Measurements from ENCODE around the gene DSP.

Gene DSP

GRCh38 chr6:7561153-7561964 lies 19.9 kb downstream of the DSP start:
- DNase-seq = no peak

- DNase-seq = no peak
Observed at GRCh38 chr6:7562769-7563168, 21.3 kb downstream of the DSP start.

- no peak for DNase-seq
Observed at GRCh38 chr6:7566107-7566506, 24.6 kb downstream of the DSP start.

DNA sequence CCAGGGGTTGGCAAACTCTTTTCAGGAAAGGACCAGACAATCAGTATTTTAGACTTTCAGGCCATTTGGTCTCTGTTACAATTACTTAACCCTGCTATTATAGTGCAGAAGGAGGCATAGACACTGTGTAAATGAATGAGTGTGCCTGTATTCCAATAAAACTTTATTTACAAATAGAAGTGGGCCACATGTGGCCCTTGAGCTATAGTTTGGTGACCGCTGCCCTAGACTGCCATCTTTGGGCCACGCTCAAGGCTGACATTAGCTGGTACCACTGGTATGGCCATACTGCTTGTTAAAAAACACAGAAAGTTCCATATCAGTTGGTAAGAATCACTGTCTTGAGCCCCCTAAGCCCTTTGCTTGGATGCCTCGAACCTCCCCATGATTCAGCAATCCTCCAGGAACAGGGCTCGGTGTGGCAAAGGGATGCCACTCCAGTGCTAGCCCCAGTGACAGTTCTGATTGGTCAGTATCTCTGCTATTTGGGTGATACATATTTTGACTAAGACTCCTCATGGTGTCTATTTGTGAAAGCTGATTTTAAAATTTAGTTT lies 25.2 kb downstream of the DSP start:
- DNase-seq = no peak

- DNase-seq = no peak
Observed at GRCh38 chr6:7568021-7568420, 26.6 kb downstream of the DSP start.

GRCh38 chr6:7569082-7569481 lies 27.6 kb downstream of the DSP start:
- no peak for DNase-seq

DNA sequence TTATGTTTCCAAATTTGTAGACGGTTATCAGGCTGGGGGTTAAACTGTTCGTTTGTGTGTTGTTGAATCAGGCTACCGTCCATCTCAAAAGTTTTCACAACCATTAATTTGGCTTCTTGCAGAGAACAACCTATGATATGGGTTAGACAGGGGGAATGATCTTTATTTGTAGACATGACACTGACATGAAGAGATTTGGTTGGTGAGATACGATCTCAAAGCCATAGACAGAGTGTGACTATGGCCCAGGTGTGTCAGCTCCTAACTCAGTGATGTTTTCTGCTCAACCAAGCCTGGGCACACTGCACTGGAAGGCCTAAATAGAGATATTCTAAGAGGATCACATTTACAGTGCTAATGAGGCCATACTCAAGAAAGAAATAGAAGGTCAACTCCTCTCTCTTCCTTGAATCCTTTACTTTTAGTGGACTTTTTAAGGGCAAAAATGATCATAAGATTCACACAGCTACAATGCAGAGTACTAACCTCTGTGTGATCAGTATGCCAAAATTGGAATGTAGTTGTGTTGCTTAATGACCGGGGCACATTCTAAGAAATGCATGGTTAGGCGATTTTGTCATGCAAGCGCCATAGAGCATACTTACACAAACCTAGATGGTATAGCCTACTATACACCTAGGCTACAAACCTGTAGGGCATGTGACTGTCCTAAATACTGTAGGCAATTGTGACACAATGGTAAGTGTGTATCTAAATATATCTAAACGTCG lies 30.9 kb downstream of the DSP start:
- DNase-seq = no peak

- no peak for DNase-seq
Observed at GRCh38 chr6:7574500-7574899, 33.0 kb downstream of the DSP start.

DNA sequence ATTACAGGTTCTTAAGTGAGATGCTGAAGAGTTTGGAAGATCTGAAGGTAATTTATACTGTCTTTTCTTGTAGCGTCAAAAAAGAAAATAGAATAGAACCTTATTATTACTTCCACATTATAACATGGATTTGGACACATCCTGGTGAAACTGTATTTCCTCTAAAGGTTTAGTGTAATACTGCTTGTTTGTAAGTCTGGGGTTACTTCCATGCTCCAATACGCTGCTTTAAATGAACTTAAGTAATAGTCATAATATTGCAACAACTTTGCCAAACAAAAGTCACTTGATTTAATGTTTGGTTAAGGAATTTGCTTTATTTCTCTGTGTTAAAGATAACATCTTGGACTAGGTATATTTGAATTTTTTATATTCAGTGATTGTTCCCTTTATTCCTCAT lies 37.0 kb downstream of the DSP start:
- no peak for DNase-seq

GRCh38 chr6:7578931-7579330 lies 37.5 kb downstream of the DSP start:
- no peak for DNase-seq

DNA sequence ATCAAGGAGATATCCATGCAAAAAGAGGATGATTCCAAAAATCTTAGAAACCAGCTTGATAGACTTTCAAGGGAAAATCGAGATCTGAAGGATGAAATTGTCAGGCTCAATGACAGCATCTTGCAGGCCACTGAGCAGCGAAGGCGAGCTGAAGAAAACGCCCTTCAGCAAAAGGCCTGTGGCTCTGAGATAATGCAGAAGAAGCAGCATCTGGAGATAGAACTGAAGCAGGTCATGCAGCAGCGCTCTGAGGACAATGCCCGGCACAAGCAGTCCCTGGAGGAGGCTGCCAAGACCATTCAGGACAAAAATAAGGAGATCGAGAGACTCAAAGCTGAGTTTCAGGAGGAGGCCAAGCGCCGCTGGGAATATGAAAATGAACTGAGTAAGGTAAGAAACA lies 38.4 kb downstream of the DSP start:
- DNase-seq = peak; percentile 64

DNA sequence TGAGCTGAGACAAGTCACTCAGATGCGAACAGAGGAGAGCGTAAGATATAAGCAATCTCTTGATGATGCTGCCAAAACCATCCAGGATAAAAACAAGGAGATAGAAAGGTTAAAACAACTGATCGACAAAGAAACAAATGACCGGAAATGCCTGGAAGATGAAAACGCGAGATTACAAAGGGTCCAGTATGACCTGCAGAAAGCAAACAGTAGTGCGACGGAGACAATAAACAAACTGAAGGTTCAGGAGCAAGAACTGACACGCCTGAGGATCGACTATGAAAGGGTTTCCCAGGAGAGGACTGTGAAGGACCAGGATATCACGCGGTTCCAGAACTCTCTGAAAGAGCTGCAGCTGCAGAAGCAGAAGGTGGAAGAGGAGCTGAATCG lies 39.1 kb downstream of the DSP start:
- no peak for DNase-seq

DNA sequence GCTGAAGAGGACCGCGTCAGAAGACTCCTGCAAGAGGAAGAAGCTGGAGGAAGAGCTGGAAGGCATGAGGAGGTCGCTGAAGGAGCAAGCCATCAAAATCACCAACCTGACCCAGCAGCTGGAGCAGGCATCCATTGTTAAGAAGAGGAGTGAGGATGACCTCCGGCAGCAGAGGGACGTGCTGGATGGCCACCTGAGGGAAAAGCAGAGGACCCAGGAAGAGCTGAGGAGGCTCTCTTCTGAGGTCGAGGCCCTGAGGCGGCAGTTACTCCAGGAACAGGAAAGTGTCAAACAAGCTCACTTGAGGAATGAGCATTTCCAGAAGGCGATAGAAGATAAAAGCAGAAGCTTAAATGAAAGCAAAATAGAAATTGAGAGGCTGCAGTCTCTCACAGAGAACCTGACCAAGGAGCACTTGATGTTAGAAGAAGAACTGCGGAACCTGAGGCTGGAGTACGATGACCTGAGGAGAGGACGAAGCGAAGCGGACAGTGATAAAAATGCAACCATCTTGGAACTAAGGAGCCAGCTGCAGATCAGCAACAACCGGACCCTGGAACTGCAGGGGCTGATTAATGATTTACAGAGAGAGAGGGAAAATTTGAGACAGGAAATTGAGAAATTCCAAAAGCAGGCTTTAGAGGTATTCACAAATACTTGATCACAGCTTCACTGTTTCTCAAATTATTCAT lies 39.6 kb downstream of the DSP start:
- no peak for DNase-seq

DNA sequence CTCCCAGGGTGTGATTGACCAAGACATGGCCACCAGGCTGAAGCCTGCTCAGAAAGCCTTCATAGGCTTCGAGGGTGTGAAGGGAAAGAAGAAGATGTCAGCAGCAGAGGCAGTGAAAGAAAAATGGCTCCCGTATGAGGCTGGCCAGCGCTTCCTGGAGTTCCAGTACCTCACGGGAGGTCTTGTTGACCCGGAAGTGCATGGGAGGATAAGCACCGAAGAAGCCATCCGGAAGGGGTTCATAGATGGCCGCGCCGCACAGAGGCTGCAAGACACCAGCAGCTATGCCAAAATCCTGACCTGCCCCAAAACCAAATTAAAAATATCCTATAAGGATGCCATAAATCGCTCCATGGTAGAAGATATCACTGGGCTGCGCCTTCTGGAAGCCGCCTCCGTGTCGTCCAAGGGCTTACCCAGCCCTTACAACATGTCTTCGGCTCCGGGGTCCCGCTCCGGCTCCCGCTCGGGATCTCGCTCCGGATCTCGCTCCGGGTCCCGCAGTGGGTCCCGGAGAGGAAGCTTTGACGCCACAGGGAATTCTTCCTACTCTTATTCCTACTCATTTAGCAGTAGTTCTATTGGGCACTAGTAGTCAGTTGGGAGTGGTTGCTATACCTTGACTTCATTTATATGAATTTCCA lies 43.9 kb downstream of the DSP start:
- DNase-seq = no peak

- peak; percentile 18 for DNase-seq
Observed at GRCh38 chr6:7587631-7588100, 46.2 kb downstream of the DSP start.

GRCh38 chr6:7588506-7588905 lies 47.0 kb downstream of the DSP start:
- no peak for DNase-seq

GRCh38 chr6:7589221-7589620 lies 47.8 kb downstream of the DSP start:
- DNase-seq = no peak

DNA sequence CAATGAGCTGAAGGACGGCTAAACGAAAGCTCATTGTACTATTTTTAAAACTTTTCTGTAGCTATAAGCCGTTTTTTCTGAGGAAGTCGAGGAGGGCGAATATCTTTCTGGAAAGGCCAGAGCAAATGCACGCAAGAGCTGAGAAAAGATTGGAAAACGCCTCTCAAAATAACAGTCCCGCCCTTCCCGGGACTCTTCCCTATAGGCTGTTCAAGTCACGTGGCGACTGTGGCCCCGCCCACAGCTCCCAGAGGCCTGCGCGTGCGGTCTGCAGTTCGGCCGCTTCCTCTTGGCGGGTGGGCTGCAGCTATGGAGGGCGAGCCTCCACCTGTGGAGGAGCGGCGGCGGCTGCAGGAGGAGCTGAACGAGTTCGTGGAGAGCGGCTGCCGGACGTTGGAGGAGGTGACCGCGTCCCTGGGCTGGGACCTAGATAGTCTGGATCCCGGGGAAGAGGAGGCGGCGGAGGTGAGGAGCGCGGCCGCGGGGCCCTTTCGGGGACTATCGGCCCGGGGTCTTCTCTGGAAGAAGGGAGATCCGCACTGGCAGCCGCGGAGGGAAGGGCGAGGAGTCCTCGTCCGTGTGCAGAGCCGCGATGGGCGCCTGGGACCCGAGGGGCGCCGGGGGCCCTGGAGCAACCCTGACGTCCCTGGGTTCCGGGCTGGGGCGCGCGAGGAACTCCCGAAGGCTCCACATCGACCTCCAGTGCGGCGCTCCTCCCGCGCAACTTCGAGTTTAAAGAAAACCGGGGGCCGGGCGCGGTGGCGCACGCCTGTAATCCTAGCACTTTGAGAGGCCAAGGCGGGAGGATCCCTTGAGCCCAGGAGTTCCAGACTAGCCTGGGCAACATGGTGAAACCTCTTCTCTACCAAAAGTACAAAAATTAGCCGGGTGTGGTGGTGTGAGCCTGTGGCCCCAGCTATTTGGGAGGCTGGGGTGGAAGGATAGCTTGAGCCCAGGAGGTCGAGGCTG lies 48.8 kb downstream of the DSP start, which contains the start of gene SNRNP48:
TSS of gene SNRNP48 (plus strand) at position 250 of the 969 bp plus-strand sequence. CDS start at position 310, 60 bp downstream.
- DNase-seq = peak; percentile 95

- peak; percentile 44 for DNase-seq
Observed at GRCh38 chr6:7590918-7591302, 49.4 kb downstream of the DSP start.

DNA sequence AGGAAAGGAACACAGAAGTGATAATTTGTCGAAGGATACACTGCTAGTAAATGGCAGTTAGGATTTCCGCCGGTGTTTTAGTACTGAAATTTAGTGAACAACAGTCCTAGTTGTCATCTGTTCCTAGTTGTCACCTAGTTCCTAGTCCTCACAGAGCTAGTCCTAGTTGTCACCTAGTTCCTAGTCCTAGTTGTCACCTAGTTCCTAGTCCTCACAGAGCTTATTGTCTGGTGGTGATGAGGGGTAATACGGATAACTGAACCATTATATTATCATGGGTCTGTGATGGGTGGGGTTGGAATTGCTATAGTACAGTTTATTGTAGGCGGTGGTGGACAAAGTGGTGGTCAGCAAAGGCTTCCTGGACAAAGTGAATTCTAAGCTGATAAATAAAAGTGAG lies 50.3 kb downstream of the DSP start:
- peak; percentile 6 for DNase-seq

DNA sequence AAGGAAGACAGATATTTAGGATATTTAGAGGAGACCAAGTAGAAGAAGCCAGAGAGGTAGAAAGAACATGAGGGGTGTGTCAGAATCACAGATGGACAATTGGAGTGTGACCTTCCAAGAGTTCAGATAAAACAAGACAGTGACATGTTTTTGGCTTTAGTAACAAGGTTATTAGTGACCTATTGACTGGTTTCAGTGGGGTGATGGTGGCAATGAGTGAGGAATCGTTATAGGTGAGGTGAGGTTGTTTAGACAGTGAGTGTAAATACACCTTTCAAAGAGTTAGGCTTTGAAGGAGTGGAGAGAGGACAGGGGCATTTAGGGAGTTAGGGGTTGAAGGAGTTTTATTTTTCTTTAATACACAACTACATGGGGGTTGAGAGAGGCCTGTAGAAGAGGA lies 51.8 kb downstream of the DSP start:
- DNase-seq = no peak

Data from hematopoietic multipotent progenitor cell treated with erythropoietin and hydrocortisone succinate and interleukin-3 and kit ligand, for 8 days (in vitro differentiated cells).